ENCODE data around the gene ICAM5.

GRCh38 chr19:10269333-10270179 is 20.2 kb upstream of the ICAM5 start:
- TF ChIP-seq EZH2 (IDR thresholded peaks at IDR 0.05; ENCODE audit: borderline replicate concordance) (peak; percentile 54), CTCF (IDR thresholded peaks at IDR 0.05; ENCODE audit: poor library complexity) (peak; percentile 93), EZH2phosphoT487 (IDR thresholded peaks at IDR 0.05; ENCODE audit: low read depth, severe bottlenecking, unreplicated experiment) (no peak)
